GM12878 (cell line): ENCODE measurements around the gene DCP1A. TPM values are rescaled to one million over a fixed set of nuclear protein-coding genes. Genes with fewer than 3 reads are reported as not detected.

Experiments used
- ATAC-seq: fragments of 200-7000 bp; cut with Tn5 transposase; 3 replicates; pipeline ENCODE4 v1.9.1; 2020; ENCODE audit warnings: mild to moderate bottlenecking, moderate library complexity
- BruUV-seq: library from RNA; stranded (reverse); fragments of 400-500 nt; replicated peaks from 2 replicates; lab custom pipeline; 2021; lab: Mats Ljungman, UMichigan
- CTCF ChIA-PET: fragments of 300-600 bp; sonication (Branson Sonifier 250); formaldehyde crosslinking; extraction: SDS; loops from one replicate; lab custom pipeline; 2021; ENCODE audit warnings: inconsistent platforms; lab: Yijun Ruan, JAX
- POLR2A ChIA-PET: fragments of 350-600 bp; formaldehyde crosslinking; extraction: SDS; loops from one replicate; lab custom pipeline; 2021; ENCODE audit warnings: inconsistent platforms; lab: Charles Lee
- RAD21 ChIA-PET: fragments of 300-600 bp; sonication (Branson Sonifier 250); formaldehyde crosslinking; loops from one replicate; lab custom pipeline; 2023; ENCODE audit warnings: antibody characterized with exemption; ENCODE audit not compliant: unreplicated experiment; lab: Charles Lee
- SMC1A ChIA-PET: fragments of 300-600 bp; sonication (Branson Sonifier 250); formaldehyde crosslinking; loops from one replicate; lab custom pipeline; 2023; ENCODE audit not compliant: unreplicated experiment, uncharacterized antibody; lab: Charles Lee
- DNase-seq: peaks from one replicate; pipeline ENCODE4 v3.0.0-alpha.2; 2011; ENCODE audit warnings: low read depth, low spot score
- FAIRE-seq: peaks from 3 replicates; lab custom pipeline; 2011; peaks lifted over from hg19 to GRCh38; lab: Jason Lieb, UNC
- H2AFZ ChIP-seq: 2 replicates; pipeline ENCODE4 v1.6.0; 2011; ENCODE audit warnings: low read depth, low read length, control low read depth; ENCODE audit not compliant: control insufficient read depth
- H3K27ac ChIP-seq: 2 replicates; pipeline ENCODE4 v1.5.1; 2011; ENCODE audit warnings: control low read depth; ENCODE audit not compliant: control insufficient read depth, insufficient read depth
- H3K27me3 ChIP-seq, 2 experiments: replicated peaks in 1 of 2; 2 replicates each; pipeline versions ENCODE4 v1.6.0 to v1.6.1; 2011; ENCODE audit warnings: low read length in 1 of 2; ENCODE audit not compliant: control insufficient read depth in 2 of 2, insufficient read depth in 2 of 2
- H3K36me3 ChIP-seq, 2 experiments: 2 replicates each; pipeline ENCODE4 v1.5.1; 2011; ENCODE audit warnings: low read length in 1 of 2; ENCODE audit not compliant: control insufficient read depth in 2 of 2, insufficient read depth in 2 of 2
- H3K4me1 ChIP-seq: 2 replicates; pipeline ENCODE4 v1.6.1; 2011; ENCODE audit warnings: mild to moderate bottlenecking, low read length, moderate library complexity, mixed read lengths; ENCODE audit not compliant: control insufficient read depth, insufficient read depth
- H3K4me2 ChIP-seq: 2 replicates; pipeline ENCODE4 v1.6.0; 2011; ENCODE audit warnings: control low read depth; ENCODE audit not compliant: control insufficient read depth, insufficient read depth
- H3K4me3 ChIP-seq: fragments of 200-600 bp; sonication (generic); 2 replicates; pipeline ENCODE4 v1.5.1; 2016
- H3K79me2 ChIP-seq: 2 replicates; pipeline ENCODE4 v1.6.0; 2011; ENCODE audit warnings: low read length; ENCODE audit not compliant: control insufficient read depth, insufficient read depth
- H3K9ac ChIP-seq: 2 replicates; pipeline ENCODE4 v1.8.0; 2011; ENCODE audit warnings: low read length, control low read depth, mixed read lengths; ENCODE audit not compliant: control insufficient read depth, insufficient read depth
- H3K9me3 ChIP-seq: replicated peaks from 3 replicates; pipeline ENCODE4 v1.5.1; 2011; ENCODE audit warnings: mild to moderate bottlenecking, low read length; ENCODE audit not compliant: control insufficient read depth, insufficient read depth
- H4K20me1 ChIP-seq: 2 replicates; pipeline ENCODE4 v1.6.0; 2011; ENCODE audit not compliant: control insufficient read depth, insufficient read depth
- BACH1 ChIP-seq: fragments of 450-650 bp; IDR thresholded peaks from 2 replicates; pipeline ENCODE4 v1.6.1; 2017; ENCODE audit warnings: mild to moderate bottlenecking, borderline replicate concordance
- CHD1 ChIP-seq: IDR thresholded peaks from 2 replicates; pipeline ENCODE4 v1.6.1; 2012; ENCODE audit warnings: low read depth, low read length, improper control_type of control experiment
- CHD2 ChIP-seq: IDR thresholded peaks from 2 replicates; pipeline ENCODE4 v1.6.1; 2011; ENCODE audit warnings: low read depth, low read length, improper control_type of control experiment, borderline replicate concordance
- FOXK2 ChIP-seq: fragments of 450-650 bp; IDR thresholded peaks from 2 replicates; pipeline ENCODE4 v1.6.1; 2017; ENCODE audit warnings: mild to moderate bottlenecking, moderate library complexity
- IRF4 ChIP-seq: IDR thresholded peaks from 2 replicates; pipeline ENCODE4 v1.6.1; 2011; ENCODE audit warnings: low read depth, low read length
- KDM1A ChIP-seq: fragments of 200-600 bp; sonication (generic); IDR thresholded peaks from 2 replicates; pipeline ENCODE4 v1.6.1; 2016; ENCODE audit warnings: borderline replicate concordance
- MEF2B ChIP-seq: fragments of 450-650 bp; IDR thresholded peaks from 2 replicates; pipeline ENCODE4 v1.6.1; 2018; ENCODE audit warnings: mild to moderate bottlenecking, moderate library complexity; ENCODE audit not compliant: partially characterized antibody, poor library complexity, severe bottlenecking
- MYB ChIP-seq: fragments of 150-350 bp; IDR thresholded peaks from 2 replicates; pipeline ENCODE4 v1.6.1; 2014; ENCODE audit warnings: mild to moderate bottlenecking, low read depth, low read length, borderline replicate concordance
- NR2C2 ChIP-seq: IDR thresholded peaks from 2 replicates; pipeline ENCODE4 v1.6.1; 2011; ENCODE audit warnings: borderline replicate concordance, low read depth; ENCODE audit not compliant: control insufficient read depth, insufficient read length
- POLR2AphosphoS5 ChIP-seq: IDR thresholded peaks from 2 replicates; pipeline ENCODE4 v1.6.1; 2011; ENCODE audit warnings: mild to moderate bottlenecking, low read length, inconsistent platforms
- SREBF1 ChIP-seq: IDR thresholded peaks from 2 replicates; pipeline ENCODE4 v1.6.1; 2012; ENCODE audit warnings: mild to moderate bottlenecking, low read length
- STAT3 ChIP-seq: IDR thresholded peaks from 2 replicates; pipeline ENCODE4 v1.6.1; 2011; ENCODE audit warnings: low read depth, low read length, improper control_type of control experiment
- TCF7 ChIP-seq: IDR thresholded peaks from 2 replicates; pipeline ENCODE4 v1.6.1; 2014; ENCODE audit warnings: antibody characterized with exemption, borderline replicate concordance
- YBX1 ChIP-seq: fragments of 450-650 bp; IDR thresholded peaks from 2 replicates; pipeline ENCODE4 v1.6.1; 2016; ENCODE audit warnings: antibody characterized with exemption
- in situ Hi-C: fragments of 300-500 bp; cut with MboI; formaldehyde crosslinking; loops from 9 replicates; pipeline ENCODE4 v1.14.3; 2018; ENCODE audit warnings: mixed read lengths
- intact Hi-C: fragments of 100-400 bp; cut with micrococcal nuclease; formaldehyde crosslinking; loops from one replicate; pipeline ENCODE4 v1.14.2; 2022; ENCODE audit not compliant: unreplicated experiment
- polyA plus RNA-seq, 11 experiments: library from polyadenylated mRNA; depleted of rRNA in 4 of 11; unstranded in 6 of 11; stranded (reverse) in 5 of 11; fragments of >200 nt; fragmentation: Nextera tagmentation in 4 of 11; fragmentation: Illumina TruSeq in 1 of 11; extraction: Ambion mirVana in 4 of 11; extraction: Trizol in 1 of 11; gene quantifications; 1 replicate in 1 of 11; 2 replicates in 10 of 11; pipeline versions ENCODE4 v1.2.1 to v1.2.3, GENCODE V29; 2011 to 2016; ENCODE audit warnings: inconsistent platforms in 2 of 11, missing spikeins in 2 of 11, low read depth in 1 of 11
- total RNA-seq, 4 experiments: library from RNA; depleted of rRNA in 3 of 4; stranded (reverse); fragments of >200 nt in 3 of 4; fragmentation: Illumina TruSeq in 1 of 4; extraction: Trizol in 1 of 4; gene quantifications; 2 replicates each; pipeline versions ENCODE4 v1.2.1 to v1.2.3, GENCODE V29; 2013 to 2021
- TF ChIP-seq, protein P1 (sequence below): IDR thresholded peaks from 2 replicates; pipeline ENCODE4 v1.6.1; 2011; ENCODE audit warnings: borderline replicate concordance, low read depth, mild to moderate bottlenecking, moderate library complexity, low read length; ENCODE audit not compliant: insufficient read depth, poor library complexity, severe bottlenecking

DCP1A gene
- total and polyA plus RNA-seq, 10 of the 15 experiments (the other 5 are each of a cell fraction or from before 2014, with no cell fraction given), result 12.5 to 34.6 (median 16.3) TPM

DNA sequence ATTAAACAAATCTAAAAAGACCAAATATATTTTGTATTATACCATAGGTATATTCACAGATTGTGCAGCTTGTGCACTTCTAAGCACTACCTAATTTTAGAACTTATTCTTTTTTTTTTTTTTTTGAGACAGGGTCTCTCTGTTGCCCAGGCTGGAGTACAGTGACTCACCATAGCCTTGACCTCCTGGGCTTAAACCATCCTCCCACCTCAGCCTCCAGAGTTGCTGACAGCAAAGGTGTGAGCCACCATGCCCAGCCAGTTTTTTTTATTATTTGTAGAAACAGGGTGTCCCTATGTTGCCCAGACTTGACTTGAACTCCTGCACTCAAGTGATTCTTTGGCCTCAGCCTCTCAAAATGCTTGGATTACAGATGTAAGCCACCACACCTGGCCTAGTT is 79.6 kb downstream of the DCP1A start:
- FAIRE-seq, result no peak
- H3K36me3 ChIP-seq, result no peaks in the 10 kb centered on the region
- ChIA-PET SMC1A (no interaction called here), POLR2A (interaction anchor here (0.6 kb wide), 1 partner anchor 20 kb away, joined by 5 read pairs; no protein-coding TSS in a partner anchor), CTCF (no interaction called here), RAD21 (no interaction called here)
- in situ Hi-C loops (no loop called here), intact Hi-C loops (no loop called here)
- H3K4me3 ChIP-seq, result no peak overlapping the region
- no peak overlapping the region for H3K9ac ChIP-seq
- no peak overlapping the region for H3K27ac ChIP-seq
- no peak for DNase-seq
- ATAC-seq, result no peak
- TF ChIP-seq KDM1A (no peak), TCF7 (no peak), SREBF1 (no peak), CHD2 (no peak), FOXK2 (no peak), STAT3 (no peak), CHD1 (no peak), IRF4 (no peak), POLR2AphosphoS5 (no peak), MYB (no peak), BACH1 (no peak), YBX1 (no peak), MEF2B (no peak), NR2C2 (no peak)
- TF ChIP-seq, protein P1, sequence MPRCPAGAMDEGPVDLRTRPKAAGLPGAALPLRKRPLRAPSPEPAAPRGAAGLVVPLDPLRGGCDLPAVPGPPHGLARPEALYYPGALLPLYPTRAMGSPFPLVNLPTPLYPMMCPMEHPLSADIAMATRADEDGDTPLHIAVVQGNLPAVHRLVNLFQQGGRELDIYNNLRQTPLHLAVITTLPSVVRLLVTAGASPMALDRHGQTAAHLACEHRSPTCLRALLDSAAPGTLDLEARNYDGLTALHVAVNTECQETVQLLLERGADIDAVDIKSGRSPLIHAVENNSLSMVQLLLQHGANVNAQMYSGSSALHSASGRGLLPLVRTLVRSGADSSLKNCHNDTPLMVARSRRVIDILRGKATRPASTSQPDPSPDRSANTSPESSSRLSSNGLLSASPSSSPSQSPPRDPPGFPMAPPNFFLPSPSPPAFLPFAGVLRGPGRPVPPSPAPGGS, result no peak
- no peaks in the 10 kb centered on the region for H4K20me1 ChIP-seq
- H3K9me3 ChIP-seq, result no peaks in the 10 kb centered on the region
- H2AFZ ChIP-seq, result no peak overlapping the region
- no peak overlapping the region for H3K4me2 ChIP-seq
- peaks cover 5% of the 10 kb centered on the region for H3K4me1 ChIP-seq
- H3K79me2 ChIP-seq, result no peaks in the 10 kb centered on the region
- no TSS peak for BruUV-seq
- H3K27me3 ChIP-seq, result no peaks in the 10 kb centered on the region
